H9 (cell line): ENCODE data around the gene PPHLN1. TPM values are rescaled to one million over a fixed set of nuclear protein-coding genes. Genes with fewer than 3 reads are reported as not detected.

Experiments used
- DNase-seq: peaks from one replicate; pipeline ENCODE4 v3.0.0-alpha.2; 2017
- H2AFZ ChIP-seq: one replicate; pipeline ENCODE4 v1.6.1; 2013; ENCODE audit warnings: mild to moderate bottlenecking, low read length, control low read depth, moderate library complexity
- H2AK5ac ChIP-seq: 2 replicates; pipeline ENCODE4 v1.6.1; 2013; ENCODE audit warnings: low read length, control low read depth, mixed read lengths; ENCODE audit not compliant: insufficient read length
- H2BK120ac ChIP-seq: one replicate; pipeline ENCODE4 v1.6.1; 2013; ENCODE audit warnings: low read depth, mild to moderate bottlenecking, low read length, control low read depth, inconsistent platforms; ENCODE audit not compliant: poor library complexity, severe bottlenecking
- H2BK12ac ChIP-seq: 2 replicates; pipeline ENCODE4 v1.6.1; 2013; ENCODE audit warnings: low read length, control low read depth, mixed read lengths, low read depth; ENCODE audit not compliant: insufficient read length
- H2BK15ac ChIP-seq: 2 replicates; pipeline ENCODE4 v1.6.1; 2013; ENCODE audit warnings: low read depth, low read length, control low read depth
- H2BK20ac ChIP-seq: one replicate; pipeline ENCODE4 v1.6.1; 2013; ENCODE audit warnings: low read depth, mild to moderate bottlenecking, low read length, control low read depth, inconsistent platforms; ENCODE audit not compliant: poor library complexity, severe bottlenecking
- H2BK5ac ChIP-seq: 2 replicates; pipeline ENCODE4 v1.6.1; 2013; ENCODE audit warnings: low read length, control low read depth, mixed read lengths; ENCODE audit not compliant: insufficient read length
- H3K14ac ChIP-seq: 2 replicates; pipeline ENCODE4 v1.6.1; 2013; ENCODE audit warnings: low read length, control low read depth; ENCODE audit not compliant: insufficient read depth
- H3K18ac ChIP-seq: 2 replicates; pipeline ENCODE4 v1.6.1; 2013; ENCODE audit warnings: low read depth, mild to moderate bottlenecking, mixed read lengths, low read length, control low read depth; ENCODE audit not compliant: insufficient read length
- H3K23ac ChIP-seq: 2 replicates; pipeline ENCODE4 v1.6.1; 2013; ENCODE audit warnings: low read length, control low read depth, mixed read lengths, low read depth; ENCODE audit not compliant: insufficient read length
- H3K23me2 ChIP-seq: 2 replicates; pipeline ENCODE4 v1.6.1; 2013; ENCODE audit warnings: low read depth, mild to moderate bottlenecking, mixed read lengths, low read length, control low read depth; ENCODE audit not compliant: insufficient read length, poor library complexity, severe bottlenecking
- H3K27ac ChIP-seq: 2 replicates; pipeline ENCODE4 v1.5.1; 2013; ENCODE audit warnings: low read length, control low read depth, mixed read lengths, low read depth; ENCODE audit not compliant: insufficient read length
- H3K27me3 ChIP-seq: 2 replicates; pipeline ENCODE4 v1.6.1; 2013; ENCODE audit warnings: low read length, control low read depth, inconsistent platforms; ENCODE audit not compliant: insufficient read depth
- H3K4ac ChIP-seq: 2 replicates; pipeline ENCODE4 v1.6.1; 2013; ENCODE audit warnings: low read depth, mild to moderate bottlenecking, control low read depth, inconsistent platforms, low read length, moderate library complexity
- H3K4me1 ChIP-seq: 2 replicates; pipeline ENCODE4 v1.6.1; 2013; ENCODE audit warnings: low read length, control low read depth, inconsistent platforms; ENCODE audit not compliant: insufficient read depth
- H3K4me2 ChIP-seq: 2 replicates; pipeline ENCODE4 v1.6.1; 2013; ENCODE audit warnings: low read length, control low read depth, mixed read lengths; ENCODE audit not compliant: insufficient read length, insufficient read depth
- H3K56ac ChIP-seq: 2 replicates; pipeline ENCODE4 v1.6.1; 2013; ENCODE audit warnings: low read depth, mild to moderate bottlenecking, mixed read lengths, low read length, control low read depth; ENCODE audit not compliant: insufficient read length
- H3K79me1 ChIP-seq: 2 replicates; pipeline ENCODE4 v1.6.1; 2013; ENCODE audit warnings: low read depth, mild to moderate bottlenecking, moderate library complexity, low read length, control low read depth, inconsistent platforms; ENCODE audit not compliant: insufficient read depth, poor library complexity, severe bottlenecking
- H3K79me2 ChIP-seq: 2 replicates; pipeline ENCODE4 v1.6.1; 2013; ENCODE audit warnings: low read length, control low read depth, inconsistent platforms; ENCODE audit not compliant: insufficient read depth
- H3K9ac ChIP-seq: 2 replicates; pipeline ENCODE4 v1.6.1; 2013; ENCODE audit warnings: low read length, control low read depth, mixed read lengths; ENCODE audit not compliant: insufficient read length; ENCODE audit errors: extremely low read depth
- H3K9me3 ChIP-seq: one replicate; pipeline ENCODE4 v1.6.1; 2013; ENCODE audit warnings: low read depth, low read length, inconsistent platforms; ENCODE audit not compliant: control insufficient read depth
- H3T11ph ChIP-seq: one replicate; pipeline ENCODE4 v1.6.1; 2013; ENCODE audit warnings: mild to moderate bottlenecking, low read length, control low read depth, inconsistent platforms
- H4K20me1 ChIP-seq: one replicate; pipeline ENCODE4 v1.6.1; 2013; ENCODE audit not compliant: control insufficient read depth, insufficient read length, insufficient read depth
- H4K5ac ChIP-seq: 2 replicates; pipeline ENCODE4 v1.6.1; 2013; ENCODE audit warnings: low read depth, mild to moderate bottlenecking, mixed read lengths, low read length, control low read depth; ENCODE audit not compliant: insufficient read length
- H4K8ac ChIP-seq: replicated peaks from 2 replicates; pipeline ENCODE4 v1.6.1; 2013; ENCODE audit warnings: low read length, control low read depth, mixed read lengths, low read depth; ENCODE audit not compliant: insufficient read length
- H4K91ac ChIP-seq: 2 replicates; pipeline ENCODE4 v1.6.1; 2013; ENCODE audit warnings: low read depth, mild to moderate bottlenecking, moderate library complexity, mixed read lengths, low read length, control low read depth; ENCODE audit not compliant: insufficient read length
- H3K27ac Mint-ChIP-seq, 3 experiments: 2 replicates in 2 of 3; 3 replicates in 1 of 3; pipeline ENCODE4 v1.8.0; 2020 to 2021; ENCODE audit warnings: mixed read lengths in 3 of 3, mild to moderate bottlenecking in 1 of 3, moderate library complexity in 1 of 3
- H3K27me3 Mint-ChIP-seq: 2 replicates; pipeline ENCODE4 v1.8.0; 2021; ENCODE audit warnings: low read depth, mild to moderate bottlenecking, moderate library complexity, mixed read lengths
- H3K36me3 Mint-ChIP-seq, 3 experiments: 2 replicates in 2 of 3; 3 replicates in 1 of 3; pipeline ENCODE4 v1.8.0; 2020 to 2021; ENCODE audit warnings: low read depth in 3 of 3, mixed read lengths in 3 of 3; ENCODE audit not compliant: insufficient read depth in 1 of 3
- H3K4me1 Mint-ChIP-seq, 2 experiments: 2 replicates each; pipeline ENCODE4 v1.8.0; 2020; ENCODE audit warnings: mixed read lengths in 2 of 2
- H3K4me3 Mint-ChIP-seq, 2 experiments: 2 replicates in 1 of 2; 3 replicates in 1 of 2; pipeline ENCODE4 v1.8.0; 2020 to 2021; ENCODE audit warnings: mild to moderate bottlenecking in 2 of 2, mixed read lengths in 2 of 2, moderate library complexity in 1 of 2
- H3K9me3 Mint-ChIP-seq, 2 experiments: 2 replicates in 1 of 2; 3 replicates in 1 of 2; pipeline ENCODE4 v1.8.0; 2020; ENCODE audit warnings: mild to moderate bottlenecking in 2 of 2, mixed read lengths in 2 of 2, moderate library complexity in 1 of 2
- WGBS: extraction: QIAGEN DNeasy Blood & Tissue Kit; methylation state at CpG from one replicate; pipeline ENCODE4 v1.1.7; 2013; ENCODE audit warnings: missing lambda C conversion rate, low lambda C conversion rate, mixed read lengths; ENCODE audit not compliant: insufficient read length; ENCODE audit errors: extremely low coverage; 5-methylcytosine and 5-hydroxymethylcytosine counted together
- total RNA-seq: library from RNA; stranded (reverse); gene quantifications from 2 replicates; pipeline ENCODE4 v1.2.1, GENCODE V29; 2021
- TF ChIP-seq, protein P1 (sequence below): fragments of 200-600 bp; sonication (generic); conservative IDR thresholded peaks from 3 replicates; pipeline ENCODE4 v1.8.0; 2021; ENCODE audit warnings: antibody characterized with exemption, mild to moderate bottlenecking

Gene PPHLN1
- total RNA-seq, 1 experiment from 2014 or later, result 66.2 TPM

DNA sequence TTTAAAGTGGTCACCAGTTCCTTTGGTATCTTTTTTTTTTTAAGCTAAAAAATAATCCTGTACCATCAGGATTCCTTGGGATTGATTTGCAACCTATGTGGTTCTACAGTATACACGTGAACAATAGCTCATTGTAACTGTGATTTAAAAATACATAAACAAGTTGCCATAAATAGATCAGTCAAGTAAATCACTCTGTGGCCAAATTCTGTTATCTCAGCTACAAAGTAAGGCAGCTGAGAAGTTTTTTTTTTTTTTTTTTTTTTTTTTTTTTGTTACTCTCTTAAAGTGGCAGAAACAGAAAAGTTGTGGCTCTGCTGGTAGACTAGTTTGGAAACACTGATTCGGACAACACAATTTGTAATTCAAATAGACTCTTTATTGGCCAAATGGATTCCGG lies 159.0 kb downstream of the PPHLN1 start:
- no peak overlapping the region for H4K91ac ChIP-seq
- H3K9ac ChIP-seq, result no peak overlapping the region
- H2BK5ac ChIP-seq, result no peak overlapping the region
- H2BK120ac ChIP-seq, result no peak overlapping the region
- TF ChIP-seq, protein P1, sequence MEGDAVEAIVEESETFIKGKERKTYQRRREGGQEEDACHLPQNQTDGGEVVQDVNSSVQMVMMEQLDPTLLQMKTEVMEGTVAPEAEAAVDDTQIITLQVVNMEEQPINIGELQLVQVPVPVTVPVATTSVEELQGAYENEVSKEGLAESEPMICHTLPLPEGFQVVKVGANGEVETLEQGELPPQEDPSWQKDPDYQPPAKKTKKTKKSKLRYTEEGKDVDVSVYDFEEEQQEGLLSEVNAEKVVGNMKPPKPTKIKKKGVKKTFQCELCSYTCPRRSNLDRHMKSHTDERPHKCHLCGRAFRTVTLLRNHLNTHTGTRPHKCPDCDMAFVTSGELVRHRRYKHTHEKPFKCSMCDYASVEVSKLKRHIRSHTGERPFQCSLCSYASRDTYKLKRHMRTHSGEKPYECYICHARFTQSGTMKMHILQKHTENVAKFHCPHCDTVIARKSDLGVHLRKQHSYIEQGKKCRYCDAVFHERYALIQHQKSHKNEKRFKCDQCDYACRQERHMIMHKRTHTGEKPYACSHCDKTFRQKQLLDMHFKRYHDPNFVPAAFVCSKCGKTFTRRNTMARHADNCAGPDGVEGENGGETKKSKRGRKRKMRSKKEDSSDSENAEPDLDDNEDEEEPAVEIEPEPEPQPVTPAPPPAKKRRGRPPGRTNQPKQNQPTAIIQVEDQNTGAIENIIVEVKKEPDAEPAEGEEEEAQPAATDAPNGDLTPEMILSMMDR, result no peak
- WGBS, result no CpG with 5 or more reads among the region's 3 CpGs
- peaks cover 12% of the 10 kb centered on the region; the same call in 1 of the 2 replicates for H3K27me3 ChIP-seq
- H3K4me1 ChIP-seq, result peaks cover 5% of the 10 kb centered on the region
- peaks cover 21% of the 10 kb centered on the region; the same call in 1 of the 2 replicates for H3K79me2 ChIP-seq
- peaks cover 0 to 1% (median under 1%) of the 10 kb centered on the region in 3 experiments; a peak in 3 of 7 replicates for H3K36me3 Mint-ChIP-seq
- no peaks in the 10 kb centered on the region for H4K20me1 ChIP-seq
- H4K8ac ChIP-seq, result no peak overlapping the region
- peaks cover 18% of the 10 kb centered on the region for H3K23me2 ChIP-seq
- no peak overlapping the region for H2BK15ac ChIP-seq
- no peak overlapping the region for H2AFZ ChIP-seq
- no peak overlapping the region for H2BK20ac ChIP-seq
- H3K27ac Mint-ChIP-seq, result peak overlapping the region in 2 of 3 experiments; percentile 98 to 99; a peak in 4 of 7 replicates
- no peak overlapping the region for H3K23ac ChIP-seq
- H2AK5ac ChIP-seq, result no peak overlapping the region
- H3T11ph ChIP-seq, result no peak overlapping the region
- no peaks in the 10 kb centered on the region for H3K79me1 ChIP-seq
- peaks cover 48% of the 10 kb centered on the region for H3K27me3 Mint-ChIP-seq
- H3K4me3 Mint-ChIP-seq, result peak overlapping the region; percentile 91 to 97
- H3K14ac ChIP-seq, result no peak overlapping the region
- no peak overlapping the region for H3K18ac ChIP-seq
- H3K4me2 ChIP-seq, result peak overlapping the region; percentile 100
- H2BK12ac ChIP-seq, result no peak overlapping the region
- H3K9me3 ChIP-seq, result no peaks in the 10 kb centered on the region
- no peak overlapping the region for H3K4ac ChIP-seq
- peaks cover 0 to 4% of the 10 kb centered on the region in 2 experiments; a peak in 1 of 5 replicates for H3K9me3 Mint-ChIP-seq
- DNase-seq, result no peak
- H4K5ac ChIP-seq, result no peak overlapping the region
- H3K27ac ChIP-seq, result no peak overlapping the region
- peaks cover 61 to 66% of the 10 kb centered on the region in 2 experiments for H3K4me1 Mint-ChIP-seq
- no peak overlapping the region for H3K56ac ChIP-seq
